ENCODE results near the gene CIRBP. TPM values are rescaled to one million over a fixed set of nuclear protein-coding genes. Genes with fewer than 3 reads are reported as not detected.

Gene CIRBP
- total RNA-seq, 2 donors from 2014 or later: 282 to 301 TPM

GRCh38 chr19:1252221-1252820 lies 16.8 kb upstream of the CIRBP start:
- H3K4me3 Mint-ChIP-seq: peak overlapping the region; percentile 87
- peaks cover 49% of the 10 kb centered on the region for H3K36me3 ChIP-seq (ENCODE audit: control insufficient read depth, insufficient read depth, low read length)
- no peaks in the 10 kb centered on the region for H3K9me3 Mint-ChIP-seq
- H3K9ac ChIP-seq (ENCODE audit: extremely low read depth, low read length, poor library complexity, severe bottlenecking): peak overlapping the region; percentile 95
- peak overlapping the region; percentile 85 for H3K4me3 ChIP-seq (ENCODE audit: low read length)
- no peaks in the 10 kb centered on the region for H3K27me3 ChIP-seq (ENCODE audit: control insufficient read depth, insufficient read depth, low read length, poor library complexity, severe bottlenecking)
- H3K27ac Mint-ChIP-seq: no peak overlapping the region
- no peak for DNase-seq
- no peaks in the 10 kb centered on the region for H3K9me3 ChIP-seq (ENCODE audit: control insufficient read depth, low read length)
- H3K36me3 Mint-ChIP-seq (ENCODE audit: low read depth): peaks cover 40% of the 10 kb centered on the region
- peak overlapping the region; percentile 91 for H3K27ac ChIP-seq (ENCODE audit: low read depth, low read length)
- no peaks in the 10 kb centered on the region for H3K27me3 Mint-ChIP-seq (ENCODE audit: insufficient read depth)
- H3K4me1 ChIP-seq (ENCODE audit: control insufficient read depth, insufficient read depth, low read length): peaks cover 5% of the 10 kb centered on the region
- H3K4me1 Mint-ChIP-seq: peaks cover under 1% of the 10 kb centered on the region
- TF ChIP-seq CTCF (conservative IDR thresholded peaks at IDR 0.05): no peak
- 39 to 41% methylated on average over 9 to 29 of the region's 30 CpGs for WGBS, 2 experiments (ENCODE audit: insufficient coverage in 1 of 2, insufficient read length in 1 of 2)

- peak; percentile 65 for DNase-seq
- no peak for TF ChIP-seq CTCF (conservative IDR thresholded peaks at IDR 0.05)
- Histone ChIP-seq H3K9me3 (ENCODE audit: control insufficient read depth, low read length) (no peaks in the 10 kb centered on the region), H3K27me3 (ENCODE audit: control insufficient read depth, insufficient read depth, low read length, poor library complexity, severe bottlenecking) (no peaks in the 10 kb centered on the region), H3K36me3 (ENCODE audit: control insufficient read depth, insufficient read depth, low read length) (peaks cover 55% of the 10 kb centered on the region), H3K27ac (ENCODE audit: low read depth, low read length) (peak overlapping the region; percentile 76), H3K4me1 (ENCODE audit: control insufficient read depth, insufficient read depth, low read length) (peaks cover 5% of the 10 kb centered on the region), H3K9ac (ENCODE audit: extremely low read depth, low read length, poor library complexity, severe bottlenecking) (peak overlapping the region; percentile 95), H3K4me3 (ENCODE audit: low read length) (peak overlapping the region; percentile 85)
- 40 to 66% methylated on average over 3 to 23 of the region's 26 CpGs for WGBS, 2 experiments (ENCODE audit: insufficient coverage in 1 of 2, insufficient read length in 1 of 2)
- H3K4me3 Mint-ChIP-seq: peak overlapping the region; percentile 87
- H3K27me3 Mint-ChIP-seq (ENCODE audit: insufficient read depth): no peaks in the 10 kb centered on the region
- H3K4me1 Mint-ChIP-seq: peaks cover 6% of the 10 kb centered on the region
- no peaks in the 10 kb centered on the region for H3K9me3 Mint-ChIP-seq
- peak overlapping the region; percentile 35 for H3K27ac Mint-ChIP-seq
- peaks cover 46% of the 10 kb centered on the region for H3K36me3 Mint-ChIP-seq (ENCODE audit: low read depth)
Measured at GRCh38 chr19:1252821-1253513, 16.2 kb upstream of the CIRBP start.

- peaks cover 5% of the 10 kb centered on the region for H3K4me1 ChIP-seq (ENCODE audit: control insufficient read depth, insufficient read depth, low read length)
- peak overlapping the region; percentile 20 for H3K9ac ChIP-seq (ENCODE audit: extremely low read depth, low read length, poor library complexity, severe bottlenecking)
- H3K27me3 ChIP-seq (ENCODE audit: control insufficient read depth, insufficient read depth, low read length, poor library complexity, severe bottlenecking): no peaks in the 10 kb centered on the region
- Mint-ChIP-seq H3K9me3 (no peaks in the 10 kb centered on the region), H3K36me3 (ENCODE audit: low read depth) (peaks cover 51% of the 10 kb centered on the region), H3K27ac (peak overlapping the region; percentile 35), H3K4me3 (peak overlapping the region; percentile 19), H3K4me1 (peaks cover 11% of the 10 kb centered on the region), H3K27me3 (ENCODE audit: insufficient read depth) (no peaks in the 10 kb centered on the region)
- peaks cover 59% of the 10 kb centered on the region for H3K36me3 ChIP-seq (ENCODE audit: control insufficient read depth, insufficient read depth, low read length)
- DNase-seq: no peak
- no peak for TF ChIP-seq CTCF (conservative IDR thresholded peaks at IDR 0.05)
- peak overlapping the region; percentile 53 for H3K27ac ChIP-seq (ENCODE audit: low read depth, low read length)
- H3K4me3 ChIP-seq (ENCODE audit: low read length): peak overlapping the region; percentile 40
- H3K9me3 ChIP-seq (ENCODE audit: control insufficient read depth, low read length): no peaks in the 10 kb centered on the region
- 90 to 97% methylated on average over 11 to 23 of the region's 23 CpGs for WGBS, 2 experiments (ENCODE audit: insufficient coverage in 1 of 2, insufficient read length in 1 of 2)
Measured at GRCh38 chr19:1253514-1254080, 15.5 kb upstream of the CIRBP start.

All from endodermal cell (in vitro differentiated cells).